ENCODE measurements around the gene ACTR3C. TPM values are rescaled to one million over a fixed set of nuclear protein-coding genes. Genes with fewer than 3 reads are reported as not detected.

Gene ACTR3C
- total RNA-seq, 2 donors from 2014 or later: 0.92 TPM; not detected in 1

DNA sequence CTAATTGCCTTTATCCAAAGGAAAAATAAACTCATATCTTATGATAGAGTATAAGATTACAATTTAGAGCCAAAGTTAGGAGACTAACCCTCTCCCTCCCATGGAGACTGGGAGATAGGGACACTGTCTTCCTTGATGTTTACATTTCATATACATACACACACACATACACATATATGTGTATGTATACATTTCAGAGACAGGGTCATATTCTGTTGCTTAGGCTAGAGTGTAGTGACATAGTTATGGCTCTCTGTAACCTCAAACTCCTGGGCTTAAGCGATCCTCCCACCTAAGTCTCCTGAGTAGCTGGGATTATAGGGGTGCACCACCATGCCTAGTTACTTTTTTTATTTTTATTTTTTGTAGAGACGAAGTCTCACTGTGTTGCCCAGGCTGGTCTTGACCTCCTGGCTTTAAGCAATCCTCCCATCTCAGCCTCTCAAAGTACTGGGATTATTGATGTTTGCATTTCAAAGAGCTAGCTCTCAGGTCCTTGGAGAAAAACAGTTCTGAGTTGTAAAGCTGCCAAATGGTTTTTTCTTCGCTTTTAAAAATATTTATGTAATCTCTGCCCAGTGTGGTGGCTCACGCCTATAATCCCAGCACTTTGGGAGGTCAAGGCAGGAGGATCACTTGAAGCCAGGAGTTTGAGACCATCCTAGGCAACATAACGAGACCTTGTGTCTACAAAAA is 37.2 kb upstream of the ACTR3C start:
- WGBS, 2 experiments (ENCODE audit: insufficient coverage in 1 of 2, insufficient read length in 1 of 2): 81 to 84% methylated on average over 4 to 5 of the region's 5 CpGs
- H3K4me3 Mint-ChIP-seq: no peak overlapping the region
- H3K4me1 ChIP-seq (ENCODE audit: control insufficient read depth, insufficient read depth, low read length): no peaks in the 10 kb centered on the region
- no peaks in the 10 kb centered on the region for H3K9me3 ChIP-seq (ENCODE audit: control insufficient read depth, low read length)
- peak; percentile 17 for DNase-seq
- H3K27ac Mint-ChIP-seq: no peak overlapping the region
- no peak overlapping the region for H3K27ac ChIP-seq (ENCODE audit: low read depth, low read length)
- no peak overlapping the region for H3K9ac ChIP-seq (ENCODE audit: extremely low read depth, low read length, poor library complexity, severe bottlenecking)
- H3K27me3 Mint-ChIP-seq (ENCODE audit: insufficient read depth): no peaks in the 10 kb centered on the region
- H3K27me3 ChIP-seq (ENCODE audit: control insufficient read depth, insufficient read depth, low read length, poor library complexity, severe bottlenecking): no peaks in the 10 kb centered on the region
- H3K4me3 ChIP-seq (ENCODE audit: low read length): no peak overlapping the region
- TF ChIP-seq, protein P1, sequence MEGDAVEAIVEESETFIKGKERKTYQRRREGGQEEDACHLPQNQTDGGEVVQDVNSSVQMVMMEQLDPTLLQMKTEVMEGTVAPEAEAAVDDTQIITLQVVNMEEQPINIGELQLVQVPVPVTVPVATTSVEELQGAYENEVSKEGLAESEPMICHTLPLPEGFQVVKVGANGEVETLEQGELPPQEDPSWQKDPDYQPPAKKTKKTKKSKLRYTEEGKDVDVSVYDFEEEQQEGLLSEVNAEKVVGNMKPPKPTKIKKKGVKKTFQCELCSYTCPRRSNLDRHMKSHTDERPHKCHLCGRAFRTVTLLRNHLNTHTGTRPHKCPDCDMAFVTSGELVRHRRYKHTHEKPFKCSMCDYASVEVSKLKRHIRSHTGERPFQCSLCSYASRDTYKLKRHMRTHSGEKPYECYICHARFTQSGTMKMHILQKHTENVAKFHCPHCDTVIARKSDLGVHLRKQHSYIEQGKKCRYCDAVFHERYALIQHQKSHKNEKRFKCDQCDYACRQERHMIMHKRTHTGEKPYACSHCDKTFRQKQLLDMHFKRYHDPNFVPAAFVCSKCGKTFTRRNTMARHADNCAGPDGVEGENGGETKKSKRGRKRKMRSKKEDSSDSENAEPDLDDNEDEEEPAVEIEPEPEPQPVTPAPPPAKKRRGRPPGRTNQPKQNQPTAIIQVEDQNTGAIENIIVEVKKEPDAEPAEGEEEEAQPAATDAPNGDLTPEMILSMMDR (conservative IDR thresholded peaks at IDR 0.05): no peak
- no peaks in the 10 kb centered on the region for H3K36me3 Mint-ChIP-seq (ENCODE audit: low read depth)
- no peaks in the 10 kb centered on the region for H3K36me3 ChIP-seq (ENCODE audit: control insufficient read depth, insufficient read depth, low read length)
- no peaks in the 10 kb centered on the region for H3K9me3 Mint-ChIP-seq
- peaks cover 8% of the 10 kb centered on the region for H3K4me1 Mint-ChIP-seq

DNA sequence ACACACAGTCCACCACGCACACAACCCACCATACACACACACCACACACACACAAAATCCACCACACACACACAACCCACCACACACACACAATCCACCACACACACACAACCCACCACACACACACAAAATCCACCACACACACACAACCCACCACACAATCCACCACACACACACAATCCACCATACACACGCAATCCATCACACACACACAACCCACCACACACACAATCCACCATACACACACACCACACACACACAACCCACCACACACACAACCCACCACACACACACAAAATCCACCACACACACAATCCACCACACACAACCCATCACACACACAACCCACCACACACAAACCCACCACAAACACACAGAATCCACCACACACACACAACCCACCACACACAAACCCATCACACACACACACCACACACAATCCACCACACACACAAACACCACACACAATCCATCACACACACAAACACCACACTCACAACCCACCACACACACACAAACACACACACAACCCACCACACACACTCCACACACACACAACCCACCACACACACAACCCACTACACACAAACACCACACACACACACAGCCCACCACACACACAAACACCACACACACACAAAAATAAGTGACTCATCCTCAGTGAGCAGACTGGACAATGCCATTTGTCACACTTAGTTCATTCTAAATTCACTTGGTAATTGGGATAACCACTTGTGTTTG is 36.4 kb upstream of the ACTR3C start:
- Histone ChIP-seq H3K27me3 (ENCODE audit: control insufficient read depth, insufficient read depth, low read length, poor library complexity, severe bottlenecking) (no peaks in the 10 kb centered on the region), H3K4me1 (ENCODE audit: control insufficient read depth, insufficient read depth, low read length) (no peaks in the 10 kb centered on the region), H3K9me3 (ENCODE audit: control insufficient read depth, low read length) (no peaks in the 10 kb centered on the region), H3K27ac (ENCODE audit: low read depth, low read length) (no peak overlapping the region), H3K9ac (ENCODE audit: extremely low read depth, low read length, poor library complexity, severe bottlenecking) (no peak overlapping the region), H3K36me3 (ENCODE audit: control insufficient read depth, insufficient read depth, low read length) (no peaks in the 10 kb centered on the region), H3K4me3 (ENCODE audit: low read length) (no peak overlapping the region)
- peak; percentile 13 for DNase-seq
- H3K27me3 Mint-ChIP-seq (ENCODE audit: insufficient read depth): no peaks in the 10 kb centered on the region
- no peak overlapping the region for H3K27ac Mint-ChIP-seq
- H3K4me1 Mint-ChIP-seq: peaks cover 8% of the 10 kb centered on the region
- H3K36me3 Mint-ChIP-seq (ENCODE audit: low read depth): no peaks in the 10 kb centered on the region
- H3K4me3 Mint-ChIP-seq: no peak overlapping the region
- H3K9me3 Mint-ChIP-seq: no peaks in the 10 kb centered on the region
- TF ChIP-seq, protein P1 (conservative IDR thresholded peaks at IDR 0.05): no peak
- 97% methylated on average over 2 of the region's 2 CpGs; no CpG with 5 or more reads in 1 of the 2 experiments for WGBS, 2 experiments (ENCODE audit: insufficient coverage in 1 of 2, insufficient read length in 1 of 2)

DNA sequence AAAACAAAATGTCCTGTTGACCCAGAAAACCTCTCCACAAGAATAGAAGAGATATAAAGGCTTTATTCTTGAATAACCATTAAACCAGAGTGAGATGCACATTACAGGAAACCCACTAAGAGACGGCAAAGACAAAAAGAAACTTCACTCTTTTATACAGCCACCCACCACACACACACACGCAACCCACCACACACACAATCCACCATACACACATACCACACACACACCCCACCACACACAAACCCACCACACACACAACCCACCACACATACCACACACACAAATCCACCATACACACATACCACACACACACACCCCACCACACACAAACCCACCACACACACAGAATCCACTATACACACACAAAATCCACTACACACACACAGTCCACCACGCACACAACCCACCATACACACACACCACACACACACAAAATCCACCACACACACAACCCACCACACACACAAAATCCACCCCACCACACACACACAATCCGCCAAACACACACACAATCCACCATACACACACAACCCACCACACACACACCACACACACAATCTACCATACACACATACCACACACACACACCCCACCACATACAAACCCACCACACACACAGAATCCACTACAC is 35.8 kb upstream of the ACTR3C start:
- peaks cover 8% of the 10 kb centered on the region for H3K4me1 Mint-ChIP-seq

More for the DNA sequence above, 35.8 kb upstream of the ACTR3C start:
- H3K9me3 ChIP-seq (ENCODE audit: control insufficient read depth, low read length): no peaks in the 10 kb centered on the region
- no peak overlapping the region for H3K4me3 ChIP-seq (ENCODE audit: low read length)
- TF ChIP-seq, protein P1 (conservative IDR thresholded peaks at IDR 0.05): no peak
- 83 to 85% methylated on average over 2 to 4 of the region's 4 CpGs for WGBS, 2 experiments (ENCODE audit: insufficient coverage in 1 of 2, insufficient read length in 1 of 2)
- H3K4me1 ChIP-seq (ENCODE audit: control insufficient read depth, insufficient read depth, low read length): no peaks in the 10 kb centered on the region
- Mint-ChIP-seq H3K9me3 (no peaks in the 10 kb centered on the region), H3K36me3 (ENCODE audit: low read depth) (no peaks in the 10 kb centered on the region), H3K27me3 (ENCODE audit: insufficient read depth) (no peaks in the 10 kb centered on the region), H3K27ac (no peak overlapping the region), H3K4me3 (no peak overlapping the region)
- H3K9ac ChIP-seq (ENCODE audit: extremely low read depth, low read length, poor library complexity, severe bottlenecking): no peak overlapping the region
- DNase-seq: peak; percentile 11
- H3K36me3 ChIP-seq (ENCODE audit: control insufficient read depth, insufficient read depth, low read length): no peaks in the 10 kb centered on the region
- no peak overlapping the region for H3K27ac ChIP-seq (ENCODE audit: low read depth, low read length)
- no peaks in the 10 kb centered on the region for H3K27me3 ChIP-seq (ENCODE audit: control insufficient read depth, insufficient read depth, low read length, poor library complexity, severe bottlenecking)

Data from endodermal cell (in vitro differentiated cells).